ENCODE data around the gene SIAH2.

DNA sequence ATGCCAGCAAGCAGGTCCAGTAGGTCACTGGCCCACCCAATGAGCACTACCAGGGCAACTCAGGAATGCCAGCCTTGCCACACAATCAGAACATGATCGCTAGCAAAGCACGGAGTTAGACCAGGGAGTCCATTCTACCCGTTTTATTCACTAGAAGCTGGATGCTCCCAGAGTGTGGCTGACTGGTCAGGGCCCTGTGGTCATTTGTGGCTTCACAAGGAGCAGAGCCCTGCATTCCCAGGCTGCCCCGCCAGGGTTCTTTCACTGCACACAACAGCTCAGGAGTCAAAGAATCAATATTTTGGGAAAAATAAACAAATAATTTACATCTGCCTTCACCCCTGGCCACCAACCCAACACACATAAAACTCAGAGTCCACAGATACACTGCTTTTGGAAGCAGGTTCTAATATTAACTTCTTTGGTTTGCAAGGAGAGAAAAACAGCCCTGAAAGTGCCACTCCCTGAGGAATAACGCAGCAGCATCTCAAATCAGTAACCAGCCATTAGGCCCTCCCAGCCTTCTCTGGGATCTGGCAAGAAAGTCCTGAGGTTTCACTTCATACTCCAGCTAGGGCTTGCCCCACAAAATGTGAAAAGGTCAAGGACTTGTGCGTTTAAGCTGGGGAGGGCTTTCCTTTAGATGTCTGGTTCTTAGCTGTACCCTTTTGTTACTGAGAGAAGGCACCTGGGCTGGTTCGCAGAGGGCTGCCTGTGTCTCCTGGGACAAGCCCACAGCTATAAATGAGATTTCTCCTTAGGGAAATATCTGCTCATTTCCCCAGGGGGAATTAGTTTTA is 16.0 kb downstream of the SIAH2 start:
- TF ChIP-seq, protein P1, sequence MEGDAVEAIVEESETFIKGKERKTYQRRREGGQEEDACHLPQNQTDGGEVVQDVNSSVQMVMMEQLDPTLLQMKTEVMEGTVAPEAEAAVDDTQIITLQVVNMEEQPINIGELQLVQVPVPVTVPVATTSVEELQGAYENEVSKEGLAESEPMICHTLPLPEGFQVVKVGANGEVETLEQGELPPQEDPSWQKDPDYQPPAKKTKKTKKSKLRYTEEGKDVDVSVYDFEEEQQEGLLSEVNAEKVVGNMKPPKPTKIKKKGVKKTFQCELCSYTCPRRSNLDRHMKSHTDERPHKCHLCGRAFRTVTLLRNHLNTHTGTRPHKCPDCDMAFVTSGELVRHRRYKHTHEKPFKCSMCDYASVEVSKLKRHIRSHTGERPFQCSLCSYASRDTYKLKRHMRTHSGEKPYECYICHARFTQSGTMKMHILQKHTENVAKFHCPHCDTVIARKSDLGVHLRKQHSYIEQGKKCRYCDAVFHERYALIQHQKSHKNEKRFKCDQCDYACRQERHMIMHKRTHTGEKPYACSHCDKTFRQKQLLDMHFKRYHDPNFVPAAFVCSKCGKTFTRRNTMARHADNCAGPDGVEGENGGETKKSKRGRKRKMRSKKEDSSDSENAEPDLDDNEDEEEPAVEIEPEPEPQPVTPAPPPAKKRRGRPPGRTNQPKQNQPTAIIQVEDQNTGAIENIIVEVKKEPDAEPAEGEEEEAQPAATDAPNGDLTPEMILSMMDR (IDR thresholded peaks at IDR 0.05) = no peak
- TF ChIP-seq POLR2A (IDR thresholded peaks at IDR 0.05) (no peak), POLR2AphosphoS5 (IDR thresholded peaks at IDR 0.05) (no peak)
